T-helper 1 cell (primary cell): ENCODE measurements around the gene LZTS2.

Source experiments
- DNase-seq, 5 donors: peaks; one replicate each; pipeline ENCODE4 v3.0.0-alpha.2; 2012 to 2020

Gene LZTS2

DNA sequence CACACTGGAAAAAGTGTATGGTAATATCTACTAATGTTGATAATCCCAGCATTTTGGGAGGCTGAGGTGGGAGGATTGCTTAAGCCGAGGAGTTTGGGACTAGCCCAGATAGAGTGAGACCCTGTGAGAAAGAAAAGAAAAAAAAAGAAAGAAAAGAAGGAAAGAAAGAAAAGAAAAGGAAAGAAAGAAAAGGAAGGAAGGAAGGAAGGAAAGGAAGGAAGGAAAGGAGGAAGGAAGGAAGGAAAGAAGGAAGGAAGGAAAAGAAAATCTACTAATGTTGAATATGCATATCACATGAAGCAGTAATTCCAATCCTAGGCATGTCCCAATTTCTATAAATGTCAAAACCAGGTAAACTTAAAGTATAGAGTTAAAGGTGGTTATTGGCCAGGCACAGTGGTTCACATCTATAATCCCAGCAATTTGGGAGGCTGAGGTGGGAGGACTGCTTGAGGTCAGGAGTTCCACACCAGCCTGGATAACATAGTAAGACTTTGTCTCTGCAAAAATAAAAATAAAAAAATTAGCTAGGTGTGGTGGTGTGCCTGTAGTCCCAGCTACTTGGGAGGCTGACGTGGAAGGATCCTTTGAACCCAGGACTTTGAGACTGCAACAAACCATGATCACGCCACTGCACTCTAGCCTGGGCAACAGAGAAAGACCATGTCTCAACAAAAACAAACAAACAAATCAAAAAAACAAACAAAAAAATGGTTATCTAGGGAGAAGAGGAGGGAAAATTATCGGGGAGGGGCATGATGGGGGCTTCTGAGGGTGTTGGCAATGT, 57.0 kb downstream of the LZTS2 start:
- no peak for DNase-seq
